KMS-11 (cell line): ENCODE measurements around the gene PRDM5.
A peak's percentile ranks its signal among the peaks of the same experiment; 100 is the strongest.

Experiments used
- H2AFZ ChIP-seq: fragments of 200-600 bp; sonication (generic); 2 replicates; pipeline ENCODE4 v1.6.1; 2016; ENCODE audit warnings: antibody characterized with exemption, mixed run types, low read depth
- H3K27ac ChIP-seq: fragments of 200-600 bp; sonication (generic); 2 replicates; pipeline ENCODE4 v1.6.1; 2016; ENCODE audit warnings: mild to moderate bottlenecking, mixed run types
- H3K27me3 ChIP-seq: fragments of 200-600 bp; sonication (generic); 2 replicates; pipeline ENCODE4 v1.6.1; 2017; ENCODE audit warnings: mild to moderate bottlenecking, low read depth, mixed run types, moderate library complexity; ENCODE audit not compliant: insufficient read depth
- H3K36me3 ChIP-seq: fragments of 200-600 bp; sonication (generic); 2 replicates; pipeline ENCODE4 v1.6.1; 2017; ENCODE audit warnings: mild to moderate bottlenecking, mixed run types; ENCODE audit not compliant: insufficient read depth
- H3K4me1 ChIP-seq: fragments of 200-600 bp; sonication (generic); 2 replicates; pipeline ENCODE4 v1.6.1; 2016; ENCODE audit warnings: mild to moderate bottlenecking, low read depth, mixed run types; ENCODE audit not compliant: poor library complexity, severe bottlenecking
- H3K4me2 ChIP-seq: fragments of 200-600 bp; sonication (generic); 2 replicates; pipeline ENCODE4 v1.7.0; 2016; ENCODE audit warnings: mild to moderate bottlenecking, mixed run types
- H3K4me3 ChIP-seq: fragments of 200-600 bp; sonication (generic); IDR thresholded peaks from 2 replicates; pipeline ENCODE4 v1.6.1; 2017; ENCODE audit warnings: low read depth, low read length, mixed read lengths; ENCODE audit not compliant: insufficient read depth
- H3K79me2 ChIP-seq: fragments of 200-600 bp; sonication (generic); 2 replicates; pipeline ENCODE4 v1.6.1; 2016; ENCODE audit warnings: low read depth, mixed run types; ENCODE audit not compliant: insufficient read depth
- H3K9ac ChIP-seq: fragments of 200-600 bp; sonication (generic); 2 replicates; pipeline ENCODE4 v1.6.1; 2016; ENCODE audit warnings: mild to moderate bottlenecking, mixed run types
- H4K20me1 ChIP-seq: fragments of 200-600 bp; sonication (generic); 2 replicates; pipeline ENCODE4 v1.6.1; 2016; ENCODE audit warnings: mild to moderate bottlenecking, mixed run types; ENCODE audit not compliant: insufficient read depth
- CTCF ChIP-seq: fragments of 200-600 bp; sonication (generic); conservative IDR thresholded peaks from 2 replicates; pipeline ENCODE4 v1.6.1; 2017; ENCODE audit warnings: low read depth, mild to moderate bottlenecking, antibody characterized with exemption, low read length, moderate library complexity, mixed read lengths

The PRDM5 gene

GRCh38 chr4:120720354-120720934, 202.1 kb downstream of the PRDM5 start:
- peak overlapping the region; percentile 74 for H3K27ac ChIP-seq
- H2AFZ ChIP-seq = peak overlapping the region; percentile 25; the same call in 1 of the 2 replicates
- peak overlapping the region; percentile 71 for H3K4me2 ChIP-seq

GRCh38 chr4:120718979-120719566, 203.5 kb downstream of the PRDM5 start:
- Histone ChIP-seq H3K4me1 (peaks cover 72% of the 10 kb centered on the region), H3K4me3 (no peak overlapping the region), H2AFZ (peak overlapping the region; percentile 12), H3K79me2 (no peaks in the 10 kb centered on the region), H3K9ac (no peak overlapping the region), H3K27ac (peak overlapping the region; percentile 74), H3K36me3 (no peaks in the 10 kb centered on the region), H3K4me2 (peak overlapping the region; percentile 71), H4K20me1 (no peaks in the 10 kb centered on the region), H3K27me3 (no peaks in the 10 kb centered on the region)
- TF ChIP-seq CTCF = peak; percentile 95

More at GRCh38 chr4:120720354-120720934, 202.1 kb downstream of the PRDM5 start:
- H3K4me1 ChIP-seq = peaks cover 85% of the 10 kb centered on the region
- H3K9ac ChIP-seq = peak overlapping the region; percentile 4; the same call in 1 of the 2 replicates
- no peaks in the 10 kb centered on the region for H3K27me3 ChIP-seq
- no peaks in the 10 kb centered on the region for H3K36me3 ChIP-seq
- no peak for TF ChIP-seq CTCF
- no peaks in the 10 kb centered on the region for H4K20me1 ChIP-seq
- no peak overlapping the region for H3K4me3 ChIP-seq
- no peaks in the 10 kb centered on the region for H3K79me2 ChIP-seq

GRCh38 chr4:120716346-120716745, 206.2 kb downstream of the PRDM5 start:
- no peaks in the 10 kb centered on the region for H3K79me2 ChIP-seq
- H3K9ac ChIP-seq = no peak overlapping the region

GRCh38 chr4:120714417-120715010, 208.0 kb downstream of the PRDM5 start:
- Histone ChIP-seq H3K27me3 (no peaks in the 10 kb centered on the region), H2AFZ (no peak overlapping the region), H4K20me1 (no peaks in the 10 kb centered on the region), H3K4me2 (no peak overlapping the region), H3K27ac (no peak overlapping the region), H3K79me2 (no peaks in the 10 kb centered on the region), H3K4me1 (peaks cover 26% of the 10 kb centered on the region), H3K9ac (no peak overlapping the region), H3K4me3 (no peak overlapping the region), H3K36me3 (no peaks in the 10 kb centered on the region)
- no peak for TF ChIP-seq CTCF

More at GRCh38 chr4:120716346-120716745, 206.2 kb downstream of the PRDM5 start:
- H3K4me3 ChIP-seq = no peak overlapping the region
- H3K27ac ChIP-seq = no peak overlapping the region
- no peak overlapping the region for H2AFZ ChIP-seq
- H3K36me3 ChIP-seq = no peaks in the 10 kb centered on the region
- no peaks in the 10 kb centered on the region for H4K20me1 ChIP-seq
- no peaks in the 10 kb centered on the region for H3K27me3 ChIP-seq
- peaks cover 44% of the 10 kb centered on the region for H3K4me1 ChIP-seq
- H3K4me2 ChIP-seq = no peak overlapping the region
- no peak for TF ChIP-seq CTCF
